HG02759 (cell line): ENCODE data around the gene TXLNA.
"Not testable (repeated sequence)": the region's sequence is repeated elsewhere in the genome, so short reads cannot be mapped to it uniquely, and the experiment has no call there.

Source experiments
- ATAC-seq: cut with Tn5 transposase; IDR thresholded peaks from one replicate; pipeline ENCODE4 v1.9.1; 2021; ENCODE audit warnings: mild to moderate bottlenecking, moderate library complexity; ENCODE audit not compliant: unreplicated experiment

Gene TXLNA

DNA sequence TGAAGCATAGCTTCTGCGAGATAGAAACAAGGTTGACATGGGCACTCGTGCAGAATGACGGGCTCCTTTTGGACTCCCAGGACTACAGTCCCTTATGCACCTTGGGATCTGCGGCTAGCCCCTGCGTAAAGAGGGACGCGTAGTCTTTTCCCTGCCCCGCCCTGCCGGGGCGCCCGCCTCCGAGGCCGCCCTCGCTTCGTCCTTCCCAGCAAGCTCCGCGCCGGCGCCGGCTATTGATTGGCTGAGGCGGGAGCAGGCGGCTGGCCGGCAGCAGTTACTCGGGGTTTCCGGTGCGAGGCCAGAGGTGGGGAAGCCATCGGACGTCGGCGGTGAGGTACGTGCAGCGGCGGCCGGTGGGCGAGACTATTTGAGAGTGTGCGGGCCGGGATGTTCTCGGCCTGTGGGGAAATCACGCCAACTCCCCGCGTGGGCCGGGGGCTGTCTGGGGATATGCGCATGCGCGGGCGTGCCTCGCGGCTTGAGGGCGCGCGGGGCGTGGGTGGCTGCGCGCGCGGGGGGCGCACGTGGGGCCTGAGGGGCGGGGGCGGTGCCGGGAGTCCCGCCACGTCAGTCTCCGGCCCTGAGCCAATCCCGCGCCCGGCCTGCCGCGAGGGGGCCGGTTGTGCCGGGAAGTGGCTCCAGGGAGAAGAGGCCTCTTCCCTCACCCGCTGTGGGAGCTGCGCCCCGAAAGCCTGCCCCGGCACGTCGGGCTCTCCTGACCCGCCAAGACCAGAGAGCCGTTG, at the start of gene TXLNA:
Gene TXLNA, plus strand, starts transcription at position 233 of the 743 bp plus-strand sequence. CDS start 671 bp downstream, outside the sequence.
- peak; percentile 90 for ATAC-seq

DNA sequence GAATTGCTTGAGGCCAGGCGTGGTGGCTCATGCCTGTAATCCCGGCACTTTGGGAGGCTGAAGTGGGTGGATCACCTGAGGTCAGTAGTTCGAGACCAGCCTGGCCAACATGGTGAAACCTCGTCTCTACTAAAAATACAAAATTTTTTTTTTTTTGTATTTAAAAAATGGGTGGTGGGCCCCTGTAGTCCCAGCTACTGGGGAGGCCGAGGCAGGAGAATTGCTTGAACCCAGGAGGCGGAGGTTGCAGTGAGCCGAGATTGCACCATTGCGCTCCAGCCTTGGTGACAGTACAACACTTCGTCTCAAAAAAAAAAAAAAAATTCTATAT, 45.6 kb upstream of the TXLNA start:
- ATAC-seq: not testable (repeated sequence)

DNA sequence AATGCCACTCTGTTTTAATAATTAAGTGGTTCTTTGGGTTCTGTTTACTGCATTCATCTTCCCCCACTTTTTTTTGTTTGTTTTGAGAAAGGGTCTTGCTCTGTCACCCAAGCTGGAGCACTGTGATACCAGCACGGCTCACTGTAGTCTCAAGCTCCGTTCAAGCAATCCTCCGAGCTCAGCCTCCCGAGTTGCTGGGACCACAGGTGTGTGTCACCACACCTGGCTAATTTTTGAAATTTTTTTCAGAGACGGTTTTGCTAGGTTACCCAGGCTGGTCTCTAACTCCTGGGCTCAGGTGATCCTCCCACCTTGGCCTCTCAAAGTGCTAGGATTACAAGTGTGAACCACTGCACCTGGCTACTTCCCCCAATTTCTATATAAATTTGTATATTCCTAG, 42.4 kb upstream of the TXLNA start:
- no peak for ATAC-seq

DNA sequence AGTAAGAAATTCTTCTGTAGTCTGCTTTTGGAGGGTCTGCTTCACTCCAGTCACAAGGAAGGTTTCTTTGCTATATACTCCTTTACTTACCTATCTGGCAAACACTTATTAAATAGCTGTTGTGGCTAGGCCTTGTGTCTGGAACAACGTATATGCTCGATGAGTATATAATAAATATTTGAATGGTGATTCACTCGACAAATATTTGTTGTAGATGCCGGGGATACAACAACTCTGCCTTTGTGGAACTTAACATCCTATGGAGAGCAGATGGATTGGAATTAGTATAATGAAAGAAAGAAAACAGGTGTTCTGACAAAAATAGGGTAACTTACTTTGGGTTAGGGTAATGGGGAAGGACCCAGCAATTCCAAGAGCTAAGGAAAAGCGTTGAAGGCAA, 40.5 kb upstream of the TXLNA start:
- ATAC-seq: no peak

DNA sequence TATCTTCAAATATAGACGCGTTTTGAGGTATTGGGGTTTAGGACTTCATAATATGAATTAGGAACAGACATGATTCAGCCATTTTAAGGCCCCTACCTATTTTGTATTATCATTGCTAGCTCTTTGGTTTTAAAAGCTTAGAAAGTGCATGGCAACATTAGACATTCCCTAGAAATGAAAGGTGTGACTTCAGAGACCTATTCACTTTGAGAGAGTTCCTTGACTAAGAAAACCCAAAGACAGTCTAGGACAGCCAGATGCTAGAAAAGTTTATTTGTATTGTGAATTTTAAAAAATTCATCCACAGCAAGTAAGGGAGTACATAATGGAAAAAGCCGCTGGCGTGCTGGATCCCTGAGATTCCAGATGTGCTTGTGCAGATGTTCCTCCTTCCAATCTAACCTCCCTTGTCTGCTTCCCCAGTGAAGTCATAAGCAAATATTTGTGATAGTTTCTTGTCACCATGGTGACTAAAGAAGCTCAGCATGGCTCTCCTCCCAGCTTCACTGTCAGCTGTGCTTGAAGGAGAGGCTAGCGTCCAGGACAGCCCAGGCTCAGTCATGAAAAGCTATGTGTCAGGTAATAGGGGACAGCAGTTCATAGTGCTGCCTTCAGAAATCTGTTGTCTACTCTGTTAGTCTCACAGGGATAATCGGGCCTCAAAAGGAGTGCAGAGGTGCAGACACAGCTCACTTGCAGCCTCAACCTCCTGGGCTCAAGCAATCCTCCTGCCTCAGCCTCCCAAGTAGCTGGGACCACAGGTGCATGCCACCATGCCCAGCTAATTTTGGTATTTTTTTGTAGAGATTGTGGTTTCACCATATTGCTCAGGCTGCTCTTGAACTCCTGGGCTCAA, 36.8 kb upstream of the TXLNA start:
- no peak for ATAC-seq

DNA sequence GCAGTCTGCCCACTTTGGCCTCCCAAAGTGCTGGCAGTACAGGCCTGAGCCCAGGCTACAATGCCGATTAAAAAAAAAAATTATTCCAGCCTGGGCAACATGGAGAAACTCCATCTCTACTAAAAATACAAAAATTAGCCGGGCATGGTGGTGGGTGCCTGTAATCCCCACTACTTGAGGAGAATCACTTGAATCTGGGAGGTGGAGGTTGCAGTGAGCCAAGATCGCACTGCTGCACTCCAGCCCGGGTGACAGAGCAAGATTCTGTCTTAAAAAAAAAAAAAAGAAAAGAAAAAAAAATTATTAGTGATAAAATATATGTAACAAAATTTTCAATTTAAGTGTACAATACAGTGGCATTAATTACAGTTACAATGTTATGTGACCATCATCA, 36.2 kb upstream of the TXLNA start:
- not testable (repeated sequence) for ATAC-seq

DNA sequence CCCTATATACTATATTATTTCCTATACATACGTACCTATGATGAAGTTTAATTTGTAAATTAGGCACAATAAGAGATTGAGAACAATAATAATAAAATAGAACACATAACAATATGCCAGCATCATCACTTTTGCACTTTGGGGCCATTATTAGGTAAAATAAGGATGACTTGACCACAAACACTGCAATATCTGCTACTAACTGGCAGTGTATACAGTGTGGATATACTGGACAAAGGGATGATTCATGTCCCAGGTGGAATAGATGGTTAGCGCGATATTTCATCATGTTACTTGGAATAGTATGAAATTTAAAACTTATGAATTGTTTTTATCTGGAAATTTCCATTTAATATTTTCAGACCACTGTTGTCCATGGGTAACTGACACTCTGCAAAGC, 35.4 kb upstream of the TXLNA start:
- no peak for ATAC-seq

DNA sequence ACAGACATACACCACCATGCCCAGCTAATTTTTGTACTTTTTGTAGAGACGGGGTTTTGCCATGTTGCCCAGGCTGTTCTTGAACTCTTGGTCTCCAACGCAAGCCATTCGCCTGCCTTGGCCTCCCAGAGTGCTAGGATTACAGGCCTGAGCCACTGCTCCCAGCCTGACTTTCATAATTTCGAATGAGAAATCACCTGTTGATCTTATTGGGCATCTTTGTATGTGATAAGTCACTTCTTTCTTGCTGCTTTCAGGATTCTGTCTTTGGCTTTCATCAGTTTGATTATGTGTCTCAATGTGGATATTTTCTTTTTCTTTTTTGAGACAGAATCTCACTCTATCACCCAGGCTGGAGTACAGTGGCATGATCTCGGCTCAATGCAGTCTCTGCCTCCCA, 31.7 kb upstream of the TXLNA start:
- not testable (repeated sequence) for ATAC-seq

DNA sequence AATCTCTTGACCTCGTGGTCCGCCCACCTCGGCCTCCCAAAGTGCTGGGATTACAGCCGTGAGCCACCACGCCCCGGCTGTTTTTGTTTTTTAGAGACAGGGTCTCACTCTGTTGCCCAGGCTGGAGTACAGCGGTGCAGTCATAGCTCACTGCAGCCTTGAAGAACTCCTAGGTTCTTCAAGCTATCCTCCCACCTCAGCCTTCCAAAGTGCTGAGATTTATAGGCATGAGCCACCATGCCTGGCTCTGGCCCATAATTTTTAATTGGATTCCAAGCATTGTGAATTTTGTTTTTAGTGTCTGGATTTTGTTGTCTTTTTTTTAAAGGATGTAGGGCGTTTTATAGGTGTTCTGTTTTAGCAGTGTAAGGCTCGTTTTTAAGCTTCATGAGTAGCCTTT, 28.6 kb upstream of the TXLNA start:
- no peak for ATAC-seq

DNA sequence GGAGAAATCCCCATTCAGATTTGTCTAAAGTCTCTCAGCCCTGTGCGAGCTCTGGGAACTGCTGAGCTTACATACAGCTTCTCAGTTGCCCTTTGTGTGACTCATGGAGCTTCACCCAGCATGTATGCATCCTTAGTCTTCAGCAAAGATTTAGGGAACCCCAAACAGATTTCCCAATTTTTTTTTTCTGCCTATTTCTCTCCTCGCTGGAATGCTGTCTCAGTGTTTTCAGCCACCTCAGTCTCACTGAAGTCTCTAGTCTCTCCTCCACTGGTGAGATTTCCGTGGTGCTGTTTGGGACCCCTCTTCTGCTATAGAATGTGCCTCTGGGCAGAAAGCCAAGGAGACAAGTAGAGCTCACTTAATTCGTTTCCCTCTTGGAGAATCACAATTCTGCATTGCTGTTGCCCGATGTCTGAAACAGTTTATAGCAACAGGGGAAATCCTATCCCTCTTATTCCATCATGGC, 28.1 kb upstream of the TXLNA start:
- ATAC-seq: no peak

DNA sequence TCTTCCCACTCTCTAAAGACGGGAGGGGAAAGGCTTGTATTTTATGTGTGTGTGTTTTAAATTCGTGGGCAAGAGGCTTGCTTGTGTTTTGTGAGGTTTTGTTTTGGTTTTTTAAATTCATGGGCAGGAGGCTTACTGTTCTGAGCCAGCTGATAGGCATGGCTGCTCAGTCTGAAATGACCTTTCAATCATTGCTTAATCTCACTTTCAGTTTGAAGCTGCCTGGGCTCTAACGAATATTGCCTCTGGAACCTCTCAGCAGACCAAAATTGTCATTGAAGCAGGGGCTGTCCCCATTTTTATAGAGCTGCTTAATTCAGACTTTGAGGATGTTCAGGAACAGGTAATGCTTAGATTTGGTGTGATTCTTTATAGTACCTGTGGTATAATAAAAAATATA, 20.3 kb upstream of the TXLNA start:
- ATAC-seq: peak; percentile 43

DNA sequence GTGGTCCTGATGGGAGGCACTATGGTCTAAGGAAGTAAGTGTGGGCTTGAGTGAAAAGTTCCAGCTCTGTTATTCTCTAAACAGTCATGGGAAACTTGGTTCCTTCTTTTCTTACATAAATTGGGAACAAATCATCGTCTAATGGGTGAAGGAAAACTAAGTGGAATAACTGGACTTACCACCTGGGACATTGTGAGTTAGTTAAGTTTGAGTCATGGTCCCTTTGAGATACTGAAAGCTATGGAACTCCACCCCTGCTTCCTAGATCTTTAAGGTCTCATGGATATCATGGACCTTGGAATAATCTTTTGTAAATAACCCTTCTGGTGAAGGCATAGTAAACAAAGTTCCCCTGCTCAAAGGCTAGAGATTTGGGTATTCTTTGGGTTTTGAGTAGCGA, 16.1 kb upstream of the TXLNA start:
- ATAC-seq: no peak

DNA sequence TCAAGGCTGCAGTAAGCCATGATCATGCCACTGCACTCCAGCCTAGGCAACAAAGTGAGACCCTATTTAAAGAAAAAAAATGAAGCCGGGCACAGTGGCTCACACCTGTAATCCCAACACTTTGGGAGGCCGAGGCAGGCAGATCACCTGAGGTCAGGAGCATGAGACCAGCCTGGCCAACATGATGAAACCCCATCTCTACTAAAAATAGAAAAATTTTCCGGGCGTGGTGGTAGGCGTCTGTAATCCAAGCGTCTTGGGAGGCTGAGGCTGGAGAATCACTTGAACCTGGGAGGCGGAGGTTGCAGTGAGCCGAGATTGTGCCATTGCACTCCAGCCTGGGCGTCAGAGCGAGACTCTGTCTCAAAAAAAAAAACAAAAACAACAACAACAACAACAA, 13.8 kb upstream of the TXLNA start:
- ATAC-seq: not testable (repeated sequence)

DNA sequence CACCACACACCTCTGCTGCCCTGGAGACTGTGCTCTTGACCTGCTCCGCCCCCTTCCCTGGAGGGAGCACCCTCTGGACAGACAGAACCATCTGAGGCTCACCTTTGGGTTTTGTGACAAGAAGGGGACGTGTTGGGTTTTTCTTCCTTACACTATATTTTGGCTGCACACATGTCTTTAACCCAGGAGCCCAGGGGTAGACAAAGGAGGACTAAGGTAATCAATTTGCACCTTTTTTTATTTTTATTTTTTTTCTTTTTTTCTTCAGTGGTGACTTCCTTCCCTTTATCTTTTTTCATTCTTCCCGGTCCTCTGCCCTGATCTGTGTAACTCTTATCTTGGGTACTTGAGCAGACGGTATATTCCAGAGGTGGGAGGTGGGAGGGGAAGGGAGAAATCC, 8.5 kb upstream of the TXLNA start:
- no peak for ATAC-seq

DNA sequence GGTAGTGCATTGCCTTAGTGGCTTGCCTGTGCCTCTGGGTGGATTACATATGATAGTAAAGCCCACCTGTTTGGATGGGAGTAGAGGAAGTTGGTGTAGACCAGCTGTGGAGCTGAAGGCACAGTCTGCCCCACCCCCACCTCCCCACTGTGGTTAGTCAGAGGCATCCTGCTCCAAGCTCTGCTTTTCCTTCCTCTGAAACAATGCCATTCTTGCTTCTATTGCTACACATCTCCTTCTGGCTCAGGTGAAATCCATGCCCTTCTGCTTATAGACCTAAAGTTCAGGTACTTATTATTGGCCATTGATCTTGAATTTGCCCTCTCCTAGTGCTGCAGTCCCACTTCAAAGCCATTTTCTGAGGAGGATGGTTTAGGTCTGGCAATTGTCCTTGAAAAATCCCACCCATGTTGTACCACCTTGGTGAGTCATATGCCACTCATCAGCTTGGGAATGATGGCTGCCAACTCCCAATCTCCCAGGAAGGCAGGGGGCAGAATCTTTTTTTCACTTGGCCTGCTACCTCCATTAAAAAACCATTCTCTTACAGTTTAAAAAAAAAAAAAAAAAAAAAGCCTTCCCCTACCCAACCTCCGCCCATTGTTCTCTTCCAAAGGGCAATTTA, 6.7 kb upstream of the TXLNA start:
- ATAC-seq: no peak

DNA sequence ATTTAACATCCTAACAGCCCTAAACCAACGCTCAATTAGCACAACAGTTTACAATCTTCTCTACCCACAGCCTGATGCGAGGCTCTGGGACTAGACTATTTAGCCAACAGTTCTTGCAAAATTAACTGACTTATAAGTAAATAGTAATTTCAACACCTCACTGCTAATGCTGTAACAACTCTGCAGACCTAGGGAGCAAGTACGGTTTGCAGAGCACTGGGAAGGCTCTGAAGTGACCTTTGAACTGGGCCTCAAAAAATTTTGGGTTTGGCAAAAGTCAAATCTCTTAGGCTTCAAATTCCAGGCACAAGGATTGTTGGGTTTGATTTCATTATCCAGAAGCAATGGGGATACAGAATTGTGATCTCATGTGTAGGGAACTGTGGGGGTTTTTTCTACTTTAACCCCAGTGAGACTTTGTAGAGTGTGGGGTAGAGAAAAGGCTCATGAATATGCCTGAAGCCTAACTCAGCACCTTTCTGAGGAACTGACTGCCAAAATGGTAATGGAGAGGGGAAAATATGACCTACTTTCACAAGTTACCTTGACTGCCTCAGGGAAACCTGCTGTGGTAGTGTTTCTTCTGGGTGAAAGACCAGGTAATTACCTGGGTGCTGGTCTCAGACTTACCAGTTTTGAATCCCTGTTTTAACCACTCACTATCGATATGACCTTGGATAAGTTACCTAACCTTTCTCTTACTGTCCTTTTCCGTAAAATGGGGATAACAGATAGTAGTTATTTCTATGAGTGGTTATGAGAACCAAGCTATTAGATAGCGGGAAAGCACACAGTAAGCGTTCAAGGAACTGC, 889 bp upstream of the TXLNA start:
- ATAC-seq: no peak

DNA sequence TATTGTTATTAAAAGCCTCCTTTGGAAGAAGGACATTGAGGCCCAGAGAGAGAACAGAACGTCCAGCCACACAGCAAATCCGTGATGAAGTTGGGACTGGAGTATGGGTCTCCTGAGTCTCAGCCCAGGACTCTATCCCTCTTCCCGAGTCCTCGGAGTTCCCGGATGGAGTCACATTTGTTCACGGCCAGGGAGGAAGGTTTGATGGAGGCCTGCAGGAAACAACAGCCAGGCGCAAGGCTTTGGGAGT, 357 bp upstream of the TXLNA start:
- ATAC-seq: no peak

DNA sequence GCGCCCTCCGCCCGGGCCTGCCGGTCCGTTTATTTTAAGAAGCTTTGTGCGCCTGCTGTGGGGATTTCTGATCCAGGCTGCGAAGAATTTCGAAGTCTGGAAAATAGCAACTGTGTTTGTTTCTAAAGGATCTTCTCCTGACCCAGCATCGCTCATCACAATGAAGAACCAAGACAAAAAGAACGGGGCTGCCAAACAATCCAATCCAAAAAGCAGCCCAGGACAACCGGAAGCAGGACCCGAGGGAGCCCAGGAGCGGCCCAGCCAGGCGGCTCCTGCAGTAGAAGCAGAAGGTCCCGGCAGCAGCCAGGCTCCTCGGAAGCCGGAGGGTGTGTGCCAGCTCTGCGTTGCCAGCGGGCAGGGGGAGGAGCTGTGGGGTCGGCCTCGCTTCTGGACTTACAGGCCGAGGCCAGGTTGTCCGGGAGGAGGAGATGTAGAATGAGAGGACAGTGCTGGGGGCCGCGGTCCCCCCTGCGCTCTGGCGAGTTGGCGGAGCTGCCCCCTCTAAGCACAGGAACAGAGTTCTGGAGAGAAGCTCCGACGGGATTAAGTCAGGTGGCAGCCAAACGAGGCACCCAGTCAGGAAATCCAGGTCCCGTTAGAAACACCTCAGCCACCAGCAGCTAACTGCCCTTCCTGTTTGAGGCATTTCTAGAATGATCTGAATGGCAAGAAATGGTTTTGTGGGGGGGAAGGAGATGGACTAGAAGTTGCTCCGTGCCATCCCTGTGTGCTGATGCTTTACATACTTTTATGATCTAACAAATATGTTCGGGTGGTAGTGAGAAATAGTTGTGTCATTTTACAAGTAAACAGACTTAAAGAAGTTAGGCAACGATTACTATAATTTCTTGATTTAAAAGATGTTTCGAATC, 948 bp downstream of the TXLNA start:
- no peak for ATAC-seq

DNA sequence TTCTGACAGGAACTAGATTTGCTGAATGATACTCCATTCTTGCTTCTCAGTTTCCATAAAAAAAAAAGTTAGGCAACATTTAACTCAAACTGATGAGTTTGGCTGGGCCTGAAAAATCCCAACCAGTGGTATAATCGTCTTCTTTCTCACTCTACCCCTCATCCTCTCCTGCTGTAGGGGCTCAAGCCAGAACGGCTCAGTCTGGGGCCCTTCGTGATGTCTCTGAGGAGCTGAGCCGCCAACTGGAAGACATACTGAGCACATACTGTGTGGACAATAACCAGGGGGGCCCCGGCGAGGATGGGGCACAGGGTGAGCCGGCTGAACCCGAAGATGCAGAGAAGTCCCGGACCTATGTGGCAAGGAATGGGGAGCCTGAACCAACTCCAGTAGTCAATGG, 1.6 kb downstream of the TXLNA start:
- ATAC-seq: no peak

DNA sequence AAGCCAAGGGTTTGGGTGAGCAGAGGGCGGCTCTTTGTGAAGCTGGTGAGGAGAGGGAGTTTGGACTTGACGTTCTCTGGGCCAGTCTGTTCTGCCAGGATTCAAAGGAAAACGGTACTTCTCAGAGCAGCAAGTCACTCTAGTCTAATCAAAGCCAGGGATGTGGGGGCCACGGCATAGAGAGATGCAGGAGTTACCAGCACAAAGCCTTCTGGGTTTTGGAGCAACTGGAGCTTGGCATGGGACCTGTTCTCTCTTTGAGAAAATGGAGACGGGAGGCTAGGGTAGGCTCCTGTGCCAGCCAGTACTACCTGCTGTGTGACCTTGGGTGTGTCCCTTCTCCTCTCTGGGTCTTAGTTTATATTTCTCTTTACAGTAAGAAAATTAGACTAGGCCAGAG, 2.1 kb downstream of the TXLNA start:
- no peak for ATAC-seq
